HG03378 (cell line): ENCODE measurements around the gene NSG1.
"Not testable (repeated sequence)": the region's sequence is repeated elsewhere in the genome, so short reads cannot be mapped to it uniquely, and the experiment has no call there.

Experiments
- ATAC-seq: cut with Tn5 transposase; IDR thresholded peaks from one replicate; pipeline ENCODE4 v1.9.1; 2021; ENCODE audit warnings: mild to moderate bottlenecking, moderate library complexity; ENCODE audit not compliant: unreplicated experiment

The NSG1 gene

GRCh38 chr4:4415107-4415805 lies 28.4 kb downstream of the NSG1 start:
- no peak for ATAC-seq

GRCh38 chr4:4415806-4416805 lies 29.2 kb downstream of the NSG1 start:
- no peak for ATAC-seq

GRCh38 chr4:4416981-4417380 lies 30.1 kb downstream of the NSG1 start:
- ATAC-seq = no peak

GRCh38 chr4:4417886-4418285 lies 31.0 kb downstream of the NSG1 start:
- ATAC-seq = no peak

- no peak for ATAC-seq
These were observed 31.9 kb downstream of the NSG1 start for GRCh38 chr4:4418676-4419390.

- ATAC-seq = no peak
These were observed 33.0 kb downstream of the NSG1 start for GRCh38 chr4:4419896-4420295.

- ATAC-seq = no peak
These were observed 33.5 kb downstream of the NSG1 start for GRCh38 chr4:4420421-4420820.

- no peak for ATAC-seq
These were observed 34.5 kb downstream of the NSG1 start for GRCh38 chr4:4421356-4421755.

- not testable (repeated sequence) for ATAC-seq
These were observed 35.2 kb downstream of the NSG1 start for GRCh38 chr4:4422117-4422516.

GRCh38 chr4:4422856-4423499 lies 36.1 kb downstream of the NSG1 start:
- ATAC-seq = no peak

GRCh38 chr4:4423706-4424498 lies 37.0 kb downstream of the NSG1 start:
- ATAC-seq = no peak

GRCh38 chr4:4424499-4425115 lies 37.7 kb downstream of the NSG1 start:
- ATAC-seq = no peak

GRCh38 chr4:4425119-4425690 lies 38.3 kb downstream of the NSG1 start:
- no peak for ATAC-seq

GRCh38 chr4:4425696-4426095 lies 38.8 kb downstream of the NSG1 start:
- ATAC-seq = no peak

- ATAC-seq = no peak
These were observed 39.7 kb downstream of the NSG1 start for GRCh38 chr4:4426511-4427120.

GRCh38 chr4:4427121-4427870 lies 40.4 kb downstream of the NSG1 start:
- no peak for ATAC-seq

GRCh38 chr4:4427886-4428285 lies 41.0 kb downstream of the NSG1 start:
- ATAC-seq = no peak
